Sigmoid colon (tissue), 7 donors: ENCODE results near the gene ALG12. TPM values are rescaled to one million over a fixed set of nuclear protein-coding genes. Genes with fewer than 3 reads are reported as not detected.

Experiments
- DNase-seq: peaks from one replicate; pipeline ENCODE4 v3.0.0-alpha.2; 2019
- H3K27ac ChIP-seq, 4 donors: fragments of 200-600 bp; sonication (generic); one replicate each; pipeline ENCODE4 v1.5.1; 2016 to 2019; ENCODE audit warnings: mild to moderate bottlenecking in 1 of 4
- H3K27me3 ChIP-seq, 3 donors: fragments of 200-600 bp; sonication (generic); one replicate each; pipeline ENCODE4 v1.5.1; 2019; ENCODE audit warnings: mild to moderate bottlenecking in 1 of 3
- H3K36me3 ChIP-seq, 4 donors: fragments of 200-600 bp; sonication (generic); one replicate each; pipeline ENCODE4 v1.5.1; 2016 to 2019
- H3K4me1 ChIP-seq, 4 donors: fragments of 200-600 bp; sonication (generic); one replicate each; pipeline ENCODE4 v1.5.1; 2017 to 2019
- H3K4me3 ChIP-seq, 4 donors: fragments of 200-600 bp; sonication (generic); one replicate each; pipeline ENCODE4 v1.5.1; 2017 to 2019; ENCODE audit warnings: mild to moderate bottlenecking in 2 of 4, moderate library complexity in 1 of 4
- H3K9me3 ChIP-seq, 4 donors: fragments of 200-600 bp in 3 of 4; sonication (generic) in 3 of 4; one replicate each; pipeline versions ENCODE4 v1.5.1 to v1.6.1; 2013 to 2019
- EP300 ChIP-seq, 4 donors: sonication (generic); formaldehyde crosslinking; IDR thresholded peaks; one replicate each; pipeline ENCODE4 v1.6.1; 2017; ENCODE audit warnings: antibody characterized with exemption in 4 of 4
- POLR2A ChIP-seq, 2 donors: fragments of 450-650 bp; IDR thresholded peaks; one replicate each; pipeline ENCODE4 v1.6.1; 2016; ENCODE audit warnings: antibody characterized with exemption in 2 of 2, mild to moderate bottlenecking in 2 of 2, moderate library complexity in 2 of 2
- POLR2AphosphoS5 ChIP-seq, 4 donors: sonication (generic); formaldehyde crosslinking; IDR thresholded peaks; one replicate each; pipeline ENCODE4 v1.6.1; 2017; ENCODE audit warnings: antibody characterized with exemption in 4 of 4
- WGBS, 2 donors: extraction: QIAGEN DNeasy Blood & Tissue Kit; methylation state at CpG; one replicate each; pipeline ENCODE4 v1.1.7; 2013; 5-methylcytosine and 5-hydroxymethylcytosine counted together
- intact Hi-C: fragments of 100-400 bp; cut with DNase I; formaldehyde crosslinking; loops from one replicate; pipeline ENCODE4 v1.15.1; 2023
- polyA plus RNA-seq, 3 donors: library from polyadenylated mRNA; stranded (reverse); fragments of 200-250 nt; gene quantifications; one replicate each; pipeline ENCODE4 v1.2.3, GENCODE V29; 2013
- total RNA-seq, 4 donors: library from RNA; depleted of rRNA; stranded (reverse); fragments of >200 nt; gene quantifications; one replicate each; pipeline ENCODE4 v1.1.0, GENCODE V29; 2016
- TF ChIP-seq, protein P1 (sequence below), 4 experiments: fragments of 450-650 bp in 3 of 4; fragments of 200-600 bp in 1 of 4; IDR thresholded peaks; one replicate each; pipeline ENCODE4 v1.5.1; 2016 to 2019; ENCODE audit warnings: antibody characterized with exemption in 4 of 4, mild to moderate bottlenecking in 3 of 4, moderate library complexity in 2 of 4
- donor health status: healthy with polysubstance abuse.
- donor health status: Bipolar disorder and iron deficiency.
- donor health status: healthy.

ALG12 gene
- total and polyA plus RNA-seq, 7 donors, result 1.8 to 23.9 (median 14.4) TPM

DNA sequence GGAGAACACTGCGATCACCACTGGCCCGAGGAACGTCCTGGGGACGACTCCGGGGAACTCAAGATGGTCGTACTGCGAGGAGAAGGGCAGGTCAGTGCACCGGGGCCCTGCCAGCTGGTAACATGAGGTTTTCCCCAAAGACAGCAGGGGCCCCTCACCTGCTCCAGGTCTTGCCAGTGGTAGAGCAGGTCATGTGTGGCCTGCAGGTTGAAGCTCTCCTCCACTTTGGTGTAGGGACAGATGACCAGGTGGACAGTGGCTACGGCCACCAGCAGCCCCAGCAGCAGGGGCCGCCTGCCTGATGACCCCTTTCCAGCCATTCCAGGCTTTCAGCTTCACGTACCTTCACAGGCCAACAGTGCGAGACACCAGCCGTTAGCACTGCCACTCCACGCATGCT is 4.8 kb downstream of the ALG12 start:
- Histone ChIP-seq H3K4me3 (no peak overlapping the region), H3K9me3 (no peaks in the 10 kb centered on the region), H3K36me3 (peaks cover 0 to 53% (median 13%) of the 10 kb centered on the region in 4 donors), H3K27ac (no peak overlapping the region), H3K4me1 (peaks cover 0 to 14% (median 12%) of the 10 kb centered on the region in 4 donors), H3K27me3 (no peaks in the 10 kb centered on the region)
- intact Hi-C loops, result loop anchor here (10.0 kb wide), 1 partner anchor 119 kb away; no protein-coding TSS in a partner anchor
- TF ChIP-seq, protein P1, sequence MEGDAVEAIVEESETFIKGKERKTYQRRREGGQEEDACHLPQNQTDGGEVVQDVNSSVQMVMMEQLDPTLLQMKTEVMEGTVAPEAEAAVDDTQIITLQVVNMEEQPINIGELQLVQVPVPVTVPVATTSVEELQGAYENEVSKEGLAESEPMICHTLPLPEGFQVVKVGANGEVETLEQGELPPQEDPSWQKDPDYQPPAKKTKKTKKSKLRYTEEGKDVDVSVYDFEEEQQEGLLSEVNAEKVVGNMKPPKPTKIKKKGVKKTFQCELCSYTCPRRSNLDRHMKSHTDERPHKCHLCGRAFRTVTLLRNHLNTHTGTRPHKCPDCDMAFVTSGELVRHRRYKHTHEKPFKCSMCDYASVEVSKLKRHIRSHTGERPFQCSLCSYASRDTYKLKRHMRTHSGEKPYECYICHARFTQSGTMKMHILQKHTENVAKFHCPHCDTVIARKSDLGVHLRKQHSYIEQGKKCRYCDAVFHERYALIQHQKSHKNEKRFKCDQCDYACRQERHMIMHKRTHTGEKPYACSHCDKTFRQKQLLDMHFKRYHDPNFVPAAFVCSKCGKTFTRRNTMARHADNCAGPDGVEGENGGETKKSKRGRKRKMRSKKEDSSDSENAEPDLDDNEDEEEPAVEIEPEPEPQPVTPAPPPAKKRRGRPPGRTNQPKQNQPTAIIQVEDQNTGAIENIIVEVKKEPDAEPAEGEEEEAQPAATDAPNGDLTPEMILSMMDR (IDR thresholded peaks at IDR 0.05), result no peak
- TF ChIP-seq POLR2AphosphoS5 (IDR thresholded peaks at IDR 0.05), result no peak
- no peak for TF ChIP-seq EP300 (IDR thresholded peaks at IDR 0.05)
- TF ChIP-seq POLR2A (IDR thresholded peaks at IDR 0.05), result no peak
- DNase-seq, result no peak
- 96 to 97% methylated on average over 14 of the region's 14 CpGs for WGBS, 2 donors

DNA sequence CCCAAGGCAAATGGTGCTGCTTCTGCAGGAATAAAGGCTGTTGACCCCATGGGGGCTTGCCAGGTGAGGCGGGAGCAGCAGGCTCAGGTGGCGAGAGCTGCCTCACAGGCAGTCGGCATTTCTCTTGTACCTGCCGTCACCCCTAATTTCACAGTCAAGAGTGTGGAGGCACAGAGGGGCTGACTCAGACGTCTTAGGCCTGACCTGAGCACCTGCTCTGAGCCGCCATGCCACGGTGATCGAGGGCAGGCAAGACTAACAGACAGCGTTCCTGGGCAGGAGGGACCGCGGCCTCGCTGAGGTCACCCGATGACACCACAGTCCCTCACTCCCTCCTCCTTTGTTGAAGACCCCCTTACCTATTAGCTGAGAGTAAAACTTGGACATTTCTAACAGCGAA is 5.2 kb downstream of the ALG12 start:
- Histone ChIP-seq H3K27ac (no peak overlapping the region), H3K4me1 (peaks cover 0 to 14% (median 12%) of the 10 kb centered on the region in 4 donors), H3K9me3 (no peaks in the 10 kb centered on the region), H3K27me3 (no peaks in the 10 kb centered on the region), H3K36me3 (peaks cover 1 to 53% (median 13%) of the 10 kb centered on the region in 4 donors), H3K4me3 (no peak overlapping the region)
- no peak for TF ChIP-seq POLR2A (IDR thresholded peaks at IDR 0.05)
- no peak for TF ChIP-seq POLR2AphosphoS5 (IDR thresholded peaks at IDR 0.05)
- no peak for TF ChIP-seq EP300 (IDR thresholded peaks at IDR 0.05)
- TF ChIP-seq, protein P1 (IDR thresholded peaks at IDR 0.05), result no peak
- no peak for DNase-seq
- intact Hi-C loops, result loop anchor here (10.0 kb wide), 1 partner anchor 118 kb away; no protein-coding TSS in a partner anchor
- WGBS, 2 donors, result 97% methylated on average over 14 of the region's 14 CpGs

DNA sequence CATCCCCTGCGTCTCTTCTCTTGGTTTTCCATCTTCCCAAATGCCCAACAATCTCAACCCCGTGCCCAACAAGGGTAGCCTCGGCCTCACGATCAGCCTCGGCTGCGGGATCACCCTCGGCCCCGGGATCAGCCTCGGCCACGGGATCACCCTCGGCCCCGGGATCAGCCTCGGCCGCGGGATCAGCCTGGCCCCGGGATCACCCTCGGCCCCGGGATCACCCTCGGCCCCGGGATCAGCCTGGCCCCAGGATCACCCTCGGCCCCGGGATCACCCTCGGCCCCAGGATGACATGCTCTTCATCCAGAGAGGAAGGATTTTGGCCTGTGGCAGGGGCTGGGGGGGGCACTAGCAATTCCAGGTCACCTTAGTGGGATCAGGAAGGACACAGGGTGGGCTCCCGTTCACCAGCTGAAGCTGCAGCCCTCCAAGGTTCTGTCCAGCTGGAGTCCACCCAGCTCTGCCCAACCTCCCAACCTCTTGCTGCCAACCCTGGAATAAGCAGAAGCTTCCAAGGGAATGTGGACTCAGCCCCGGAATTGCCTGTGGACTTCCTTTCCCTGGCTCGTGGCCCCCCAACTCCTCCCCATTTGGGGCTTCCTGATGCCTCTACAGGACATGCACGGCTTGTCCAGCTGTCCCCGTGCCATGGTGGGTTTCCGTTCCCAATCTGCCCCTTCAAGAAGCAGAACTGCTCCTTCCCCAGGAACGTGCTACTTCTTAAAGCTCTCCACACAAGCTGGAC is 6.2 kb downstream of the ALG12 start:
- Histone ChIP-seq H3K27ac (no peak overlapping the region), H3K36me3 (peaks cover 11 to 63% (median 21%) of the 10 kb centered on the region in 4 donors), H3K27me3 (no peaks in the 10 kb centered on the region), H3K9me3 (no peaks in the 10 kb centered on the region), H3K4me3 (no peak overlapping the region), H3K4me1 (peaks cover 0 to 6% (median 4%) of the 10 kb centered on the region in 4 donors)
- intact Hi-C loops, result loop anchor here (10.0 kb wide), 1 partner anchor 117 kb away; no protein-coding TSS in a partner anchor
- TF ChIP-seq, protein P1 (IDR thresholded peaks at IDR 0.05), result no peak
- TF ChIP-seq EP300 (IDR thresholded peaks at IDR 0.05) (no peak), POLR2A (IDR thresholded peaks at IDR 0.05) (no peak), POLR2AphosphoS5 (IDR thresholded peaks at IDR 0.05) (no peak)
- DNase-seq, result no peak
- 95 to 97% methylated on average over 30 of the region's 30 CpGs for WGBS, 2 donors

DNA sequence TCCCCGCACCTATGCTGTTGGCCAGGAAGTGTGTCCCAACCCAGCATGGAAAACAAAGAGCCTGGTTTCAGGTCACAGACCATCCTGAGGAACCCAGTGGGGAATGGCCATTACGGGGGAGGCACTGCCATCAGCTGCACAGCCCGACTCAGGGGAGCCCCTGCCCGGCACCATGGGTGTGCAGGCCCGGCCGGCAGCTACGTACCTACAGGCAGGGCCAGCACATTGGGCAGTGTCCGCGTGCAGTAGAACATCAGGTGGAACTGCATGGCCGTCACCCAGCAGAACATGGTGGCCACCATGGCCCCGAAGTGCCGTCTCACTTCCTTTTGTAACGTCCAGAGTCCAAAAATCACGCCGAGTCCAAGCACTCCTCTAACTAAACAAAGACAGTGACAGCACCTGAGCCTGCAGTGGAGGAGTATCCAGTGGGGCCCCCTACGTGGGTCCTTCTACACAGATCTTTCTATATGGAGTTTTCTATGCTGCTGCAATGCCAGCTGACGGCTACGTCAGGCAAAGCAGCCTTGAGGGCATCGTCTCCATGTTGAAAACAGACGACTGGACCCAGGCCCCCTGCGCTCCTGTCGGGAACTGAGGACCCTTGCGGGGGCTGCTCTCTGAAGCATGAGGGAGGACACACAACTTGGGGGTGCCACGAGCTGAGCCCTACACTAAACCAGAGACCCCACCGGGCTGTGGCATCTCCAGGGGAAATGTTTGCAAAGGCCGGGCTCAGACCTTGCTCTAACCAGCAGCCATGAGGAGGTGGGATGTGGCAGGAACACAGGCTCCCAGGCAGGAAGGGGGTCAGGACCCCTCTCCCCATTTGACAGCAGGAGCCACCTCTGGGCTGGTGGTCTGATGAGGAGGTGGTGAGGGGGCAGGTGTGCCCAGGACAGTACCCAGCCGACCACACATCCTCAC is 7.7 kb downstream of the ALG12 start:
- H3K27ac ChIP-seq, result no peak overlapping the region
- no peak for TF ChIP-seq POLR2AphosphoS5 (IDR thresholded peaks at IDR 0.05)
- TF ChIP-seq EP300 (IDR thresholded peaks at IDR 0.05), result no peak
- no peak for TF ChIP-seq POLR2A (IDR thresholded peaks at IDR 0.05)
- TF ChIP-seq, protein P1 (IDR thresholded peaks at IDR 0.05), result no peak
- DNase-seq, result peak; percentile 48
- H3K9me3 ChIP-seq, result no peaks in the 10 kb centered on the region
- no peak overlapping the region for H3K4me3 ChIP-seq
- no peaks in the 10 kb centered on the region for H3K27me3 ChIP-seq
- intact Hi-C loops, result loop anchor here (10.0 kb wide), 1 partner anchor 116 kb away; no protein-coding TSS in a partner anchor
- H3K4me1 ChIP-seq, result no peaks in the 10 kb centered on the region
- 92 to 95% methylated on average over 27 of the region's 27 CpGs for WGBS, 2 donors
- peaks cover 11 to 79% (median 21%) of the 10 kb centered on the region in 4 donors for H3K36me3 ChIP-seq
